ENCODE results near the gene ZNF879.

The ZNF879 gene

DNA sequence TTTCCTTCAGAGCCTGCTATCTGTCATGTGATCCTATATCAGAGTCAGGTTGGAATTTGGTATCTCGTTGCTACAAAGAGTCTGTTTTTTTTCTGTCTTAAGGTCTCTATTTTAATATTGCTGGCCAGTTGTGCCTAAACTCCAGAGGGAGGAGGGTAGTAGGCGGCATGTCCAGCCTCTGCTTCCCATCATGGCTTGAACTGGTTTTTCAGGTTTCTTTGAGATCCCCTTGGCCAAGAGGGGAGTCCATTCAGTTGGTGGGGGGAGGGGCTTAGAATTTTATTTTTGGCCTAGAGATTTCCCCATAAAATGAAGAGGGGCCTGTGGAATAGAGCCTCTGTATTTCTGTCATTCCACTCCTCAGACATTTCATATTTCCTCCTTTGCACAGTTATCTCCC is 21.2 kb downstream of the ZNF879 start:
- Mint-ChIP-seq H3K36me3 (ENCODE audit: low read depth) (no peaks in the 10 kb centered on the region), H3K9me3 (peaks cover 83% of the 10 kb centered on the region), H3K4me1 (no peaks in the 10 kb centered on the region), H3K27me3 (ENCODE audit: low read depth, poor library complexity) (peaks cover 3% of the 10 kb centered on the region), H3K4me3 (no peak overlapping the region), H3K27ac (no peak overlapping the region)
- no peak for DNase-seq
- TF ChIP-seq, protein P1, sequence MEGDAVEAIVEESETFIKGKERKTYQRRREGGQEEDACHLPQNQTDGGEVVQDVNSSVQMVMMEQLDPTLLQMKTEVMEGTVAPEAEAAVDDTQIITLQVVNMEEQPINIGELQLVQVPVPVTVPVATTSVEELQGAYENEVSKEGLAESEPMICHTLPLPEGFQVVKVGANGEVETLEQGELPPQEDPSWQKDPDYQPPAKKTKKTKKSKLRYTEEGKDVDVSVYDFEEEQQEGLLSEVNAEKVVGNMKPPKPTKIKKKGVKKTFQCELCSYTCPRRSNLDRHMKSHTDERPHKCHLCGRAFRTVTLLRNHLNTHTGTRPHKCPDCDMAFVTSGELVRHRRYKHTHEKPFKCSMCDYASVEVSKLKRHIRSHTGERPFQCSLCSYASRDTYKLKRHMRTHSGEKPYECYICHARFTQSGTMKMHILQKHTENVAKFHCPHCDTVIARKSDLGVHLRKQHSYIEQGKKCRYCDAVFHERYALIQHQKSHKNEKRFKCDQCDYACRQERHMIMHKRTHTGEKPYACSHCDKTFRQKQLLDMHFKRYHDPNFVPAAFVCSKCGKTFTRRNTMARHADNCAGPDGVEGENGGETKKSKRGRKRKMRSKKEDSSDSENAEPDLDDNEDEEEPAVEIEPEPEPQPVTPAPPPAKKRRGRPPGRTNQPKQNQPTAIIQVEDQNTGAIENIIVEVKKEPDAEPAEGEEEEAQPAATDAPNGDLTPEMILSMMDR (IDR thresholded peaks at IDR 0.05): no peak

DNA sequence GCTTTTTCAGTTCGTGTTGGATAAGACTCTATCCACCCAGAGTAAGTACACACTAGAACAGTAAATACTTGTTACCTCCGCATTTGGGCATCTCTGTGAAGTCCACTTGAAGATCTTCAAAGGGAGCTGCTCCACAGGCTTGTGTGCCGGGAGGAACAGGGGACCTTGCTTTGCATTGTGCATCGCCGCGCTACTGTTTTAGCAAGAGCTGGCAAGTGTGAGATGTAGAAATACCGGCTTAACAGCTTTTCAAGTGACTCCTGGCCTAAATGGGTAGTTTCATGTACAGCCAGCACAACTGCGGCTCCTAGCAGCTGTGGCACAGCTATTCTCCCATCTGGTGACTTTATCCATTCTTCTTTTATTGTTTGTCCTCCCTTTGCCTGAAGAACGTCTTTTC is 28.2 kb downstream of the ZNF879 start:
- peaks cover 3% of the 10 kb centered on the region for H3K27me3 Mint-ChIP-seq (ENCODE audit: low read depth, poor library complexity)
- TF ChIP-seq, protein P1 (IDR thresholded peaks at IDR 0.05): no peak
- H3K9me3 Mint-ChIP-seq: peaks cover 76% of the 10 kb centered on the region
- no peaks in the 10 kb centered on the region for H3K4me1 Mint-ChIP-seq
- H3K36me3 Mint-ChIP-seq (ENCODE audit: low read depth): no peaks in the 10 kb centered on the region
- no peak overlapping the region for H3K4me3 Mint-ChIP-seq
- DNase-seq: no peak
- no peak overlapping the region for H3K27ac Mint-ChIP-seq

DNA sequence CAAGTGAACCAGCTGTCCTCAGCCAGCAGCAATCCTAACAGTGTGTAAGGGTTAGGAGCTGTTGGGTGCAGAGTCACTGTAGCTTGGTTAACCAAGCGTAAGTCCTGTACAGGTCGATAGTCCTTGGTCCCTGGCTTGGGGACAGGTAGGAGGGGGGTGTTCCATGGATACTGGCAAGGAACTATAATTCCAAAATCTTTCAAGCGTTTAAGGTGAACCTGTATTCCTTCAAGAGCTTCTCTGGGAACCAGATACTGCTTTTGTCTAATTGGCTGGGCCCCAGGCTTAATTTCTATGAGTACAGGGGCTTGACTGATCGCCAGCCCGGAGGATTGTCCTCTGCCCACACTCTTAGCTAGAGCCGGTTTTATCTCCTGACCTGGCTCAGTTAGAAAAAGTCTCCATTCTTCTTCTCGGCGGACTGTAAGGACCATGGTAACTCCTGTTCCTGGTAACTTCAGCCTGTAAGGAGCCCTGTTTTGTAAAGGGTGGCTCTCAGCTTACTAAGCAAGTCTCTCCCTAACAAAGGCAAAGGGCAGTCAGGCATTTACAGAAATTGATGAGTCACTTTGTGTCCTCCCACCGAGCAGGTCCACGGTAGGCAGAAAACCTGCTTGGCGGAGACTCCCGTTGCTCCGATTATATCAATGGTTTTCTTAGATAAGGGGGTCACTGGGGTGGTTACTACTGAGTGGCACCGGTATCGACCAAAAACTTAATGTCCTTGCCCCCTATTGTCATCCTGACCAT is 30.6 kb downstream of the ZNF879 start:
- no peak overlapping the region for H3K4me3 Mint-ChIP-seq
- DNase-seq: no peak
- peaks cover 3% of the 10 kb centered on the region for H3K27me3 Mint-ChIP-seq (ENCODE audit: low read depth, poor library complexity)
- H3K36me3 Mint-ChIP-seq (ENCODE audit: low read depth): no peaks in the 10 kb centered on the region
- H3K4me1 Mint-ChIP-seq: no peaks in the 10 kb centered on the region
- H3K27ac Mint-ChIP-seq: no peak overlapping the region
- peaks cover 64% of the 10 kb centered on the region for H3K9me3 Mint-ChIP-seq
- TF ChIP-seq, protein P1 (IDR thresholded peaks at IDR 0.05): no peak

DNA sequence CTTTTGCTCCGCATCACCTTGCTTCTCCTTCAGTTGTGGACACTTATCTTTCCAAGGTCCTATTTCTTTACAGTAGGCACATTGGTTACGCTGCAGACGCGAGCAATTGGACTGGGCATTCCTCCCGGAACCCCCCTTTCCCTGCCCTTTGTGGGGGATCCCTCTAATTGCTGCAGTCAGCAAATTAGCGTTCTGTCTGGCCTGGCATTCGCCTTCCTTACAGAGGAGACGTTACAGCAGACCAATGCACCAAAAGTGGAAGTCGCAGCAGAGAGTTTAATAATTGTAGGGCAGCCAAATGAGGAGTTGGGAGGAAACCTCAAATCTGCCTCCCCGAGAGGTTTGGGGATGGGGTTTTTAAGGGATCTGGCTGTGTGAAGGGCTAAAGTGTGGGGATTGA is 31.3 kb downstream of the ZNF879 start:
- TF ChIP-seq, protein P1 (IDR thresholded peaks at IDR 0.05): no peak
- Mint-ChIP-seq H3K9me3 (peaks cover 67% of the 10 kb centered on the region), H3K27me3 (ENCODE audit: low read depth, poor library complexity) (peaks cover 8% of the 10 kb centered on the region), H3K36me3 (ENCODE audit: low read depth) (peaks cover 6% of the 10 kb centered on the region), H3K27ac (no peak overlapping the region), H3K4me1 (no peaks in the 10 kb centered on the region), H3K4me3 (no peak overlapping the region)
- no peak for DNase-seq

DNA sequence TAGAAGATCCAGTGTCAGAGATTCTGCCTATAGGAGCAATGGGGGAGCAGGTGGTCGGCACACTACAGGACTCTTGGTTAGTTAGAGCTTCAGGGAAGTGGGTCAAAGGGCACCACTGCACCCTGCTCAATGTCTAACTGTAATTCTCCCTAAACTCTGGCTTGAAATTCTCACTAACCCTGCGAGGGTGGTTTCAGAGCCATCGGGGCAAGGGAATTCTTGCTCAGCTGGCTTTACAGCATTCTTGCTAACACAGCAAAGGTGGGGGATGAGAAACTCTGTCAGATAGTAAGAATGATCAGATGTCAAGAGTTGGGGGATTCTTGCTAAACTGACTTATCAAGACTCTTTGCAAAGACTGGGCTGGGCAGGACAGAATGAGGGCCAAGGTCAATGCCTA is 31.8 kb downstream of the ZNF879 start:
- Mint-ChIP-seq H3K4me3 (no peak overlapping the region), H3K9me3 (peaks cover 67% of the 10 kb centered on the region), H3K27me3 (ENCODE audit: low read depth, poor library complexity) (peaks cover 8% of the 10 kb centered on the region), H3K27ac (no peak overlapping the region), H3K36me3 (ENCODE audit: low read depth) (peaks cover 10% of the 10 kb centered on the region), H3K4me1 (no peaks in the 10 kb centered on the region)
- no peak for DNase-seq
- TF ChIP-seq, protein P1 (IDR thresholded peaks at IDR 0.05): no peak

DNA sequence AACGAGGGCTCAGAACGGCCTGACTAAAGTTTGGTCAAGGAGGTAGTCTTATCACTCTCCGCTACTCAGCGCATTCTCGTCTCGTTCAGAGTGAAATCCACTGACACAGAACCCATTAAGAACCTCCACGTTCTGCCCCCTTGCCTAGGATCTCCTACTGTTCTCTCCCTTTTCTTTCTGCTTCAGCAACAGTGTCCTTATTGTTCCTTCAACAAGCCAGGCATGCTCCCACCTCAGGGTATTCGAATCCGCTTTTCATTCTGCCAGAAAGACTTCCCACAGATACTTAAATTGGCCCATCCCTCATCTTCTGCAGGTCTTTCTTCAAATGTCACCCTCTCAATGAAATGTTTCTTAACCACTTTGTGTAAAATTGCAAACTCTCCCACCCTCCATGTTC is 32.2 kb downstream of the ZNF879 start:
- TF ChIP-seq, protein P1 (IDR thresholded peaks at IDR 0.05): no peak
- DNase-seq: no peak
- Mint-ChIP-seq H3K4me3 (no peak overlapping the region), H3K27ac (no peak overlapping the region), H3K27me3 (ENCODE audit: low read depth, poor library complexity) (peaks cover 8% of the 10 kb centered on the region), H3K4me1 (no peaks in the 10 kb centered on the region), H3K36me3 (ENCODE audit: low read depth) (peaks cover 10% of the 10 kb centered on the region), H3K9me3 (peaks cover 67% of the 10 kb centered on the region)
